ENCODE measurements around the gene SYT10. TPM values are rescaled to one million over a fixed set of nuclear protein-coding genes. Genes with fewer than 3 reads are reported as not detected.
"Not testable (repeated sequence)": the region's sequence is repeated elsewhere in the genome, so short reads cannot be mapped to it uniquely, and the experiment has no call there.

Gene SYT10
- total RNA-seq, 1 donor from 2014 or later = not detected

DNA sequence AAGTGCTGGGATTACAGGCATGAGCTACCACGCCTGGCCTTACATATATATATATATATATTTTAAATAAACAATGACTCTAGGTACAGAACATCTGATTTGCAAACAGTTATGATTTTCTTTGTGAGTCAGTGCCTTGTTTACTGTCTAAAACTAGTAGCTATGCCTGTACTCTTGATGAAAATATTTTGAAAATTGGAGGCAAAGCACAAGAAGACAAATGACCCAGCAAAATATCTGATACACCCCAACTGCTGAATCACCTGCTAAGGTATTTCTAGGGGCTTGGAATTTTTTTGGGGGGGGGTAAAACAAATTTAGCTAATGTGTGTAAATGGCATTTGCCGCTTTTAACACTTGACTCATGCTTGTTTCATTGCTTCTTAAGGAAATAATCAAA, 69.3 kb downstream of the SYT10 start:
- intact Hi-C loops (cut with micrococcal nuclease) = no loop called here
- Mint-ChIP-seq H3K4me3 (no peak overlapping the region), H3K36me3 (ENCODE audit: low read depth) (no peaks in the 10 kb centered on the region), H3K27me3 (no peaks in the 10 kb centered on the region), H3K27ac (no peak overlapping the region), H3K9me3 (peaks cover 2% of the 10 kb centered on the region), H3K4me1 (no peaks in the 10 kb centered on the region)
- TF ChIP-seq, protein P1, sequence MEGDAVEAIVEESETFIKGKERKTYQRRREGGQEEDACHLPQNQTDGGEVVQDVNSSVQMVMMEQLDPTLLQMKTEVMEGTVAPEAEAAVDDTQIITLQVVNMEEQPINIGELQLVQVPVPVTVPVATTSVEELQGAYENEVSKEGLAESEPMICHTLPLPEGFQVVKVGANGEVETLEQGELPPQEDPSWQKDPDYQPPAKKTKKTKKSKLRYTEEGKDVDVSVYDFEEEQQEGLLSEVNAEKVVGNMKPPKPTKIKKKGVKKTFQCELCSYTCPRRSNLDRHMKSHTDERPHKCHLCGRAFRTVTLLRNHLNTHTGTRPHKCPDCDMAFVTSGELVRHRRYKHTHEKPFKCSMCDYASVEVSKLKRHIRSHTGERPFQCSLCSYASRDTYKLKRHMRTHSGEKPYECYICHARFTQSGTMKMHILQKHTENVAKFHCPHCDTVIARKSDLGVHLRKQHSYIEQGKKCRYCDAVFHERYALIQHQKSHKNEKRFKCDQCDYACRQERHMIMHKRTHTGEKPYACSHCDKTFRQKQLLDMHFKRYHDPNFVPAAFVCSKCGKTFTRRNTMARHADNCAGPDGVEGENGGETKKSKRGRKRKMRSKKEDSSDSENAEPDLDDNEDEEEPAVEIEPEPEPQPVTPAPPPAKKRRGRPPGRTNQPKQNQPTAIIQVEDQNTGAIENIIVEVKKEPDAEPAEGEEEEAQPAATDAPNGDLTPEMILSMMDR (IDR thresholded peaks at IDR 0.05) = no peak
- ChIA-PET CTCF (no interaction called here), POLR2A (no interaction called here)
- DNase-seq (no peak), ATAC-seq (ENCODE audit: low read depth) (no peak)

DNA sequence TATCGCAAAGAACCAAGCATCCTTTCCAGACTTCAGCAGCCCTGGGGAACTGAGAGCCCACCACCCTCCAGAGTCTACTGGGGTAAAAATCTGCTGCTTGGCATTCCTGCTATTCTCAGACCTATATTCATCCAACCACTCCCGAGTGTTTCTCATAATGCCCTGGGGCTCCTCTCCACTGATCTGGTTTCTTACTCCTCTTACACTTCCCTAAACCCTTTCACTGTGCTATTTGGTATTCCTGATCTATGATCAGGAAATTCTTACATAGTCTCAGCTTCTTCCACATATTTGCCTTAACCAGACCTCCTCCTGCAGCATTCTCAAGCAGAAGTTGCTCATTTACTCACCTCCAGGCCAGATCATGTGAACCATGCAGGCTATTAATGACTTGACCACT, 82.4 kb downstream of the SYT10 start:
- H3K4me3 Mint-ChIP-seq = no peak overlapping the region
- POLR2A ChIA-PET = no interaction called here
- H3K9me3 Mint-ChIP-seq = peaks cover 3% of the 10 kb centered on the region
- H3K27me3 Mint-ChIP-seq = no peaks in the 10 kb centered on the region
- intact Hi-C loops (cut with micrococcal nuclease) = no loop called here
- no peak for DNase-seq
- no peaks in the 10 kb centered on the region for H3K4me1 Mint-ChIP-seq
- TF ChIP-seq, protein P1 (IDR thresholded peaks at IDR 0.05) = no peak
- CTCF ChIA-PET = no interaction called here
- ATAC-seq (ENCODE audit: low read depth) = no peak
- H3K27ac Mint-ChIP-seq = no peak overlapping the region
- no peaks in the 10 kb centered on the region for H3K36me3 Mint-ChIP-seq (ENCODE audit: low read depth)

DNA sequence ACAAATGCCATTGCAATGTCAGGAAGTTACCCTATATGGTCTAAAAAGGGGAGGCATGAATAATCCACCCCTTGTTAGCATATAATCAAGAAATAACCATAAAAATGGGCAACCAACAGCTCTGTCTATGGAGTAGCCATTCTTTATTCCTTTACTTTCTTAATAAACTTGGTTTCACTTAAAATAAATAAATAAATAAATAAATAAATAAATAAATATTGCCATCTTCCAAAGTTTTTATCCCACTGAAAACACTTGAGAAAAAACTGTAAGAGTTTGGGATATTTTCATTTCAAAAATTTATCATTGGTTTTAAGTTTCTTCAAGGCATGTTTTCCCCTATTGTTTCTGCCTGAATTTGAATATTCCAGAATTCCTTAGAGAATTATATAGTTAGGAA, 89.8 kb downstream of the SYT10 start:
- TF ChIP-seq, protein P1 (IDR thresholded peaks at IDR 0.05) = no peak
- CTCF ChIA-PET = no interaction called here
- H3K27ac Mint-ChIP-seq = no peak overlapping the region
- POLR2A ChIA-PET = no interaction called here
- peaks cover 2% of the 10 kb centered on the region for H3K9me3 Mint-ChIP-seq
- DNase-seq = no peak
- H3K36me3 Mint-ChIP-seq (ENCODE audit: low read depth) = no peaks in the 10 kb centered on the region
- intact Hi-C loops (cut with micrococcal nuclease) = no loop called here
- no peak for ATAC-seq (ENCODE audit: low read depth)
- no peaks in the 10 kb centered on the region for H3K4me1 Mint-ChIP-seq
- H3K4me3 Mint-ChIP-seq = no peak overlapping the region
- H3K27me3 Mint-ChIP-seq = no peaks in the 10 kb centered on the region

DNA sequence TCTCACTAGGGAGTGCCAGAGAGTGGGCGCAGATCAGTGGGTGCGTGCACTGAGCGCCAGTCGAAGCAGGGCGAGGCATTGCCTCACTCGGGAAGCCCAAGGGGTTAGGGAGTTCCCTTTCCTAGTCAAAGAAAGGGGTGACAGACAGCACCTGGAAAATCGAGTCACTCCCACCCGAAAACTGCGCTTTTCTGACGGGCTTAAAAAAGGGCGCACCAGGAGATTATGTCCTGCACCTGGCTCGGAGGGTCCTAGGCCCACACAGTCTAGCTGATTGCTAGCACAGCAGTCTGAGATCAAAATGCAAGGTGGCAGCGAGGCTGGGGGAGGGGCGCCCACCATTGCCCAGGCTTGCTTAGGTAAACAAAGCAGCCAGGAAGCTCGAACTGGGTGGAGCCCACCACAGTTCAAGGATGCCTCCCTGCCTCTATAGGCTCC, 107.6 kb downstream of the SYT10 start:
- CTCF ChIA-PET; DNase-seq; intact Hi-C loops (cut with micrococcal nuclease); H3K9me3 Mint-ChIP-seq; ATAC-seq (ENCODE audit: low read depth); H3K27ac Mint-ChIP-seq; H3K36me3 Mint-ChIP-seq (ENCODE audit: low read depth); H3K4me1 Mint-ChIP-seq; H3K4me3 Mint-ChIP-seq; H3K27me3 Mint-ChIP-seq; POLR2A ChIA-PET: not testable (repeated sequence)

DNA sequence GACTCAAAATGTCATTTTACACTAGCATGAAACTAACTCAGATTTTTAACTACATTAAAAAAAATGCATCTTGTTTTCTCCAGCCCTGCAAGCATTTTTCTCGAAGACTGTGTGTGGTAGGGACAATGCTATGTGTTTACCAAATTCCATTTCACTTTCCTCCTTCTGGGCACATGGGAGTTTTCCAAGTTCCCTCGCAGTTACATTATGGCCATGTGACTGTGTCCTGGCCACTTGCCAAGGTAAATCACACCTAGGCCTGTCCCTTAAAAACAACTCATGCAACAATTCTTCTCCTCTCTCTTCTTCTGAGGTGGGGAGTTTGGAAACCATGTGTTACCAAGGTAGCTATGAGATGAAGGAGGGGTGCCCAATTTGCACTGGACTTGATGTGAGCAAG, 108.7 kb downstream of the SYT10 start:
- DNase-seq = no peak
- ATAC-seq (ENCODE audit: low read depth) = no peak
- Mint-ChIP-seq H3K4me3 (no peak overlapping the region), H3K27me3 (no peaks in the 10 kb centered on the region), H3K36me3 (ENCODE audit: low read depth) (no peaks in the 10 kb centered on the region), H3K27ac (no peak overlapping the region), H3K4me1 (no peaks in the 10 kb centered on the region), H3K9me3 (no peaks in the 10 kb centered on the region)
- intact Hi-C loops (cut with micrococcal nuclease) = no loop called here
- CTCF ChIA-PET = no interaction called here
- TF ChIP-seq, protein P1 (IDR thresholded peaks at IDR 0.05) = no peak
- POLR2A ChIA-PET = no interaction called here

Data from activated B cell treated with CpG ODN at 0.5 μM for 24 hours (primary cell).